GM18858 (cell line): ENCODE data around the gene F7.

Experiments used
- ATAC-seq: cut with Tn5 transposase; IDR thresholded peaks from one replicate; pipeline ENCODE4 v1.9.1; 2021; ENCODE audit not compliant: unreplicated experiment

The F7 gene

DNA sequence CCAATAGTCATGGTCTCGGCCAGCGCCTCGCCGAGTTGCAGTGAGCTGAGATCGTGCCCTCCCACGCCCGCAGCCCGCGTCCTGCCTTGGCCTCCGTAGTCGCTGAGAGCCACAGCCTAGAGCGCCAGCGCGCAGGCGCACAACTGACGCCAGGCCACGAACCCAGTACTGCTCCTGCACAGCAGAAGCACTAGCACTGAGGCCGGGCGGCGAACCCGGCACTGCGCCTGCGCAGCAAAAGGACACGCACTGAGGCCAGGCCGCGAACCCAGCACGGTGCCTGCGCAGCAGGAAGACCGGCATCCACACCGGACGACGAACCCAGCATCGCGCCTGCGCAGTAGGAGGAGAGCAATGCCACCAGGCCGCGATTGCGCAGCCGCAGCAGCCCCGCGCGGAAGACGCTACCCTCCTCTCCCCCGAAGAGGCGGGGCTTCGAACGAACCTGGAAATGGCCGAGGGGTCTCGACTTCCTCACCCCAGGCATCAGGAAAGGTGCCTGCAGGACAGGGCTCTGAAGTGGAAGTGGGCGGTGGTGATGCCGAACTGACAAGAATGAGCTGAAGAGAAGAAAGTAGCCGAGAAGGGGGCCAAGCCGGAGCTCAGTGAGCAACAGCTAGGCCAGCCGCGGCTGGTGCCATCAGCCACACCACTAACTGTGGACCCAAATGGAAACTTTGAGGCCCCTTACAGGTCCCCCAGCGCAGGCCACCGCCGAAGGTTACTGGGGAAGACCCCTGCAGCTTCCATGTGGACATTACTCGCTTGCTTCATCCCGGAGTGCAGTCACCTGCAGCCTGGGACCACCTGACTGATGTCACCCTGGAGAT is 24.5 kb downstream of the F7 start:
- no peak for ATAC-seq

DNA sequence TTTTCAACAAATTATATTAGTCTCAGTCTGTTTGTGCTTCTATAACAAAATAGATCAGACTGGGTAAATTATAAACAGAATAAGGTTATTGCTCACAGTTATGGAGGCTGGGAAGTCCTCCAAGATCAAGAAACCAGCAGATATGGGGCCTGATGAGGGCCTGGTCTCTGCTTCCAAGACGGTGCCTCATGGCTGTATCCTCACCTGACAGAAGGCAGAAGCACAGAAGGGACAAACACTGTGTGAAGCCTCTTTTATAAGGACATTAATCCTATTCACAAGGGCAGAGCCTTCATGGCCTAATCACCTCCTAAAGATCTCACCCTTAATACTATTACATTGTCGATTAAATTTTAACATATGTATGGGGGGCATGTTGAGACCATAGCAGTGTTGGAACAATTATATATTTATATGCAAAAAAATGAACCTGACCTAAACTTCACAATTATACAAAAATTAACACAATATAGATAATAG is 29.7 kb downstream of the F7 start:
- ATAC-seq = no peak

DNA sequence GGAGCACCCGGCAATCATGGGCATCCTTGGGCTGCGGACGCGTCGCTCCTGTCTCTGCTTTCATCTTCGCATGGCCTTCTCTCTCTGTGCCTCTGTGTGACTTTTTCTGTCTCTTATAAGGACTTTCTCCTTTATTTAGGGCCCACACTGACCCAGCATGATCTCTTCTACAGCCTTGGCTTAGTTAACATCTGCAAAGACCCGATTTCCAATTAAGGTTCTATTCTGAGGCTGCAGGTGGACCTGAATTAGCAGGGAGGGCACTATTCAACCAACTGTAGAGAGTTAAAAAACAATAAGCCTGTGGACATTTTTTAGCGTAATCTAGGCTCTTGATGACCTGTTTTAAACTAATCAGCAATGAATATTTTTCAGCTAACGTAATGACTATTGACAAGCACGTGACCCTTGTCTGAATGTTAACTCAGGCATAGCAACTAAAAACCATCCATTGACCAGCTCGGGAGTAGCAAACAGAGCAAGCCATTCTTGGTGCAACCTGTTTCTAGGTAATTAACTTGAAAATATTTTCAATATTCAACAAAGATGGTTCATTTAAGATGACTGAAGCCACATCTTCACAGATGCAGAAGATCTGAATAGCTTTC is 32.2 kb downstream of the F7 start:
- no peak for ATAC-seq

DNA sequence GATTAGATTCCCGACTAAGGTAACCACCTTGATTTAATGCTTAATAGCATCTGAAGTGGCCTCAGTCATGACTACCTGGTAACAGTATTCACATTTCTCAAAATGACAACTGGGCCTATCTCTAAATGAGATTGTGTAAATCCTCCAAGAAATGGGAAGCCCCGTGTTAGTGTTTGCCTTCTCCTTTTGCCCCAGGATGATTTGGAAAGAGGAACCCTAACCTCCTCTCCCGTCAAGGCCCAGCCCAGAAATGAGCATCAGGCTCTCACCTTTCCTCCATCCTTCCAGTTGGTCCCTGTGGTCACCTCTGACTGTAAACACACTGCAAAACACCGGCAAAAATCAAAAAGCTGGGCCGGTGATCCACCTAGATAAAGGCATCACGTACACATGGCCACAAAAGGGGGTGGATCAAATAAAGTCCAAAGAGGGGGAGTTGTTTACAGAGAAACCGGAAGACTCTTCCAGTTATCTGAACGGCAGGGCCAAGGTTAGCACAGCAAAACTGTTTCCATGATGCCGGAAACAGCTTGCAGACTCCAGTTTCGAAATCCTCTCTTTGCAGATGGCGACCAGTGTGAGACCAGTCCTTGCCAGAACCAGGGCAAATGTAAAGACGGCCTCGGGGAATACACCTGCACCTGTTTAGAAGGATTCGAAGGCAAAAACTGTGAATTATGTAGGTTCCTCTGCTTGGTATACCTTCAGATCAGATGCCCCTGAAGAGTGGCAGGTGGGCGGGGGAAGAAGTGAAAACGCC is 33.4 kb downstream of the F7 start:
- ATAC-seq = no peak

DNA sequence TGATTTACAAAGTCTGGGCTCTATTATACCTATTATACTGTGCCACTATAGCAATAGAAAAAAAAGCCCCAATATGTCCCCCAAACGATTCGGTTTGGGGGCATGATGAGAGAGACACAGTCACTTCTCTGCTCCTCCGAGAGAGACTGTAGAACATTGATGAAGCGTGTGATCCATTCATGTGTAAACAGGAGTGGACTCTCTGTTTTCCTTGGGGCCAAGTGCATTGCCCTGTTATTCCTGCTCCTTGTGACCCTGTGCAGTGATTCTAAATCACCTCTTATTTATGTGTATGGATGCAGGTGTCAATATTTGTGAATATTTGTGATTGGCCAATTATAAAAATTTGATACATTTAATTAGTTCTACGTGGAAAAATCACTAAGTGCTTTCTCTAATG is 34.0 kb downstream of the F7 start:
- ATAC-seq = no peak

DNA sequence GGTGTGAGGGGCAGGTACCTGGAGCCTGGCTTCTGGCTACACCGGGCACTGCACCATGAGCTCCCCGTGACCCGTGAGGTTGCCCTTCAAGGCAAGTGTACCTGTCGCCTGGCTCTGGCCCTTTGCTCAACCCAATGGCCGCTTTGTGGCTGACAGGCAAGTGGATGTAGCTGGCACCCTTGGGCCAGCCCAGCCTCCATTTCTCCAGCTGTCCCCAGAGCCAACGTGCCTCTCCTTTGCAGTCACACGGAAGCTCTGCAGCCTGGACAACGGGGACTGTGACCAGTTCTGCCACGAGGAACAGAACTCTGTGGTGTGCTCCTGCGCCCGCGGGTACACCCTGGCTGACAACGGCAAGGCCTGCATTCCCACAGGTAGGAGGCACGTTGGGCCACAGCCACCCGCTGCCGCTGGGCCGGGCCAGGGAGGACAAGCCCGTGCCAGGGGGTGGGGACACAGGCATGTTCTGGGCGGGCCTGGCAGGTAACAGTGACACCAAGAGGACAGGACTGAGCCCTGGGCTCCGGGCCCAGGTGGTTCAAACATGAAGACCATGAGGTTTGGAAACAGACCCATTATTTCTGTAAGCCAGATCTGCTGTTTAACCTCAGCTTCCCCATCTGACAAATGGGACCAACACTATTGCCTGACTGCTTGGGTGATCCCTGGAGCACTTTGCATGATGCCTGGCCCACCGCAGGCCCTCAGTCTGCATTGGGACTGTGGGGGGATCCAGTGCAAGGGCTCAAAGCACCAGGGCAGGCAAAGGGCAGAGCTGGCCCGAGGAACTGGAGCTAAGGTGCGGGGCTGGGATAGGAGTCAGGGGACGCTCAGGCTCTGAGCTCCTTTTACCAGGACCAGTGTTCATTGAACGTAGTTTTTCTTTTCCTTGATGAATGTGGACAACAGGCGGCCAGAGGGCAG is 35.3 kb downstream of the F7 start:
- no peak for ATAC-seq

DNA sequence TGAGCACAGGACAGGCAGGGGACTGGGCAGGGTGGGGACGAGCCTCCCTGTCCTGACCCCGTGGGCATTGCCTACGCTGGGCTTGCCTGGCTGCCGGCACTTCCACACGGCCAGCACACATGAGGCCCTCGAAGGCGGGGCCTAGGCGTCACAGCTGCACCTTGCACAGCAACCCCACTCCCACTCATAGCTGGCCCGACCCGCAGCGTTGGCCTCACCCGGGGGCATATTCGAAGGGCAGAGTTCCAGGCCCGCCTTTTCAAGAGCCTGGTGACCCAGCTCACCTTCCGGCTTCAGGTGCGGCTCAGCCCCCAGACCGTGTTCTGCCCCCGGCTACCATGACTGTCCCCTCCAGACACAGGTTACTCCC is 36.0 kb downstream of the F7 start:
- ATAC-seq = no peak

DNA sequence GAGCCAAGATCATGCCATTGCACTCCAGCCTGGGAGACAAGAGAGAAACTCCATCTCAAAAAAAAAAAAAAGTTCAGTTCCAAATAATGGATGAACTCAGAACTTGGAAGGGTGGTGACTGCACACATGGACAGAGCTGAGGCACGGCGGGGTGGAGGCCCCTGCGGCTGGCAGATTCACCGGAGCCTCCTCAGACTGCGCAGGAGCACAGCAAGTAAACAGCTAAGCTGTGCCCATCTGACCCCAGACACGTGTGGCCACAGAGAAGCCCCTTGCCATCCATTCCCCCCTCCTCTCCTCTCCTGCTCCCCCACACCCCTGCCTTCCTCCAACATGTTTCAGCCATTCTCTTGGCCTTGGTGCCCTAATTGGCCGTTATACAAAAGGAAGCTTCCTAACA is 37.3 kb downstream of the F7 start:
- ATAC-seq = no peak

DNA sequence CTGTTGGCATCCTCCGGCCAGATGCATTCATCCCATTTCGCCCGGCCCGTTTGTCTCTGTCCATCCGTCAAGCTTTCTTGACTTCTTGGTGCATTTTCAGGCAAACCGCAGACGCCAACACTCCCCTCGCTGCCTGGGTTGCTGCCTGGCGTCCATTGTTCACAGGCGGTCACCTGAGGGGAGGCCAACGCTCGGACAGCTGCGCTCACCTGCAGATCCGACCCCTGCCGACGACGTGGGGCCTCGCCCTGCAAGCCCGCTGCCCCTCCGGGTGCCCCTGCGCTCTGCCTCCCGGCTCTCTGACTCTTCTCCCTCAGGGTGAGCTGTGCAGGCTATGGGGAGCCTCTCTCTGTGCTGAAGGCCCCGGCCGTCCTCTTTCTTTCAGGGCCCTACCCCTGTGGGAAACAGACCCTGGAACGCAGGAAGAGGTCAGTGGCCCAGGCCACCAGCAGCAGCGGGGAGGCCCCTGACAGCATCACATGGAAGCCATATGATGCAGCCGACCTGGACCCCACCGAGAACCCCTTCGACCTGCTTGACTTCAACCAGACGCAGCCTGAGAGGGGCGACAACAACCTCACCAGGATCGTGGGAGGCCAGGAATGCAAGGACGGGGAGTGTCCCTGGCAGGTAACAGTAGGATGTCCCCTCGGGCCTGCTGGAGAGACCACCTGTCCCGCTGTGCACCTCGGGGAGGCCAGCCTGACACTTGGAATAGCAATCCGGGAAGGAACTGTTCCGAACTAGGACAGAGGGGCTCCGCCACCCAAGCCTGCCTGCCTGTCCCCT is 38.1 kb downstream of the F7 start:
- no peak for ATAC-seq

DNA sequence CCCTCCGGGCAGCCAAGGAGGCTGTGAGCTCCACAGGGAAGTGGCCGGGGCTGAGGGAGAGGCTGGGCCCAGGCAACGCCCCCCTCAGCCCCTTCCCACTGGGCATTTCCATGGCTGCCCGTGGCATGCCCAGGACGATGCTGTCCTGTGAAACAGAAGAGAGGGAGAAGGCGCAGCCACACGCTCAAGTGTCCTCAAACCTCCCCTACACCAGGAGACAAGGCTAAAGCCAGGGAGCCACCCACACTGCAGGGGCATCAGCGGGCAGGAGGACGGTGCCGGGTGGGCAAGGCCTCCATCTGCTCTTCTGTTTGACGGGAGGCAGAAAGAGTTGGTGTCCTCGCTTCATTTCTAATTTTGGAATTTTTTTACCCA is 38.7 kb downstream of the F7 start:
- no peak for ATAC-seq

DNA sequence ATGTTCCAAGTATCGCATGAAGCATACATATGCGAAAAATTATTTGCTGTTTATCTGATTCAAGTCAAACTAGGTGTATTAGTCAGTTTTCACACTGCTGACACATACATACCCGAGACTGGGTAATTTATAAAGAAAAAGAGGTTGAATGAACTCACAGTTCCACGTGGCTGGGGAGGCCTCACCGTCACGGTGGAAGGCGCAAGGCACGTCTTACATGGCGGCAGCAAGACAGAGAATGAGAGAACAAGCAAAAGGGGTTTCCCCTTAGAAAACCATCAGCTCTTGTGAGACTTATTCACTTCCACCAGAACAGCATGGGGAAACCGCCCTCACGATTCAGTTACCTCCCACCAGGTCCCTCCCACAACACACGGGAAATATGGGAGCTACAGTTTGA is 39.9 kb downstream of the F7 start:
- no peak for ATAC-seq

DNA sequence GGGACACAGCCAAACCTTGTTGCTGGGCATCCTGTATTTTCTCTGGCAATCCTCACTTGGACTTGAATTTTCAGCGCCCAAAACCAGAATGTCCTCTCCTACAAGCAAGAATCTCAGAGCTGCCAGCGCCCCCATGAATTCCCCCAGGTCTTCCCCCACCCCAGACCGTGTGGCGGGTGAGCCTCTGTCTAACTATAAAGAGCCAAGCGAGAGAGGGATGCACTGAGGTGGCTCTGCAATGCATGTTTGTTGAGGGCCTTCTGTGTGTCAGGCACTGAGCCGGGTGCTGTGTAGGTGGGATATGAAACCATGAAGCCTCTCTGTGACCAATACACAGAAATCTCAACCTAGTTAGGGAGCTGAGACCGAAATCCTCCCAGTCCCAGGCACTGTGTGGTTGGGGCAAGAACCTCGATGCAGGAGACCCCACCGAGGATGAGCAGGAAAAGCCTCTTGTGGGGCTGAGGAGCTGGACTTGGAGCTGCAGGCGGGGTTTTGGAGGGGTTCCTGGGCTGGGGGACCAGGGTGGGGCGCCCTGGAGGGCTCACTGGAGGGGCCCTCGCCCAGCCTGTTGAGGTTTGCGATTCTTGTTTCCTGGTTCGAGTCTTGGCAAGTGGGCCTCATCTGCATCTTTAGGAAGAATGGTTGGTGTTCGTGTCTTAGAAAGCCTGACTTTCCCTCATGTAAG is 40.5 kb downstream of the F7 start:
- ATAC-seq = no peak

DNA sequence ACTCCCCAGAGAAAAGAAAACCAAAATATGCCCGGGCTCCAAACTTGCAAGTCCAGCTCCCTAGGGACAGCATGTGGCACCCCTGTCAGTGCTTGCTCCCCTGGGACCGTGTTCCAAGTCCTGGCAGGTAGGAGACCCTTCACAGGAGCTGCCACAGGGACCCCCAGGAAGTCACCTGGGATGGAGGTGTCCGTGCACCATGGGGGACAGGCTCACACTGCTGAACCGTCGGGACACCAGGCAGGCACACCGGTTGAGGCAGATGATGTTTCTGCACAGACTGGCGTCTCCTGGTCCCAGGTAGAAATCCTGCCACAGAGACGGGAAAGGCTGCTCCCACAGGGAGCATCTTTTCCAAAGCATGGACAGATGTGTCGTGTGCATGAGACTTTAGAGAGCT is 41.2 kb downstream of the F7 start:
- no peak for ATAC-seq

DNA sequence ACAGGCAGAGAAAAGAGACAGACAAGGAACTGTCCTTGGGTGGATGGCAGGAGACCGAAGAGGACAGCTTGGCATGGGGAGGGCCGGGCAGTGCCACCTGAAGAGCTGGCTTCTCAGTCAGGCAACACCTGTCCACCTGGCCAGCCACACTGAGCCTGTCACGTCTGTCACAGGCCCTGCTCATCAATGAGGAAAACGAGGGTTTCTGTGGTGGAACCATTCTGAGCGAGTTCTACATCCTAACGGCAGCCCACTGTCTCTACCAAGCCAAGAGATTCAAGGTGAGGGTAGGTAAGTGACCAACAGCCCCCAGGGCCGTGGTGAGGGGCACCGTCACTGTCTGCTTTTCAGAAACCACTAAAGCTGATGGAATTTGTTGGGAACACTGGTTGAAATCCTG is 41.6 kb downstream of the F7 start:
- no peak for ATAC-seq

DNA sequence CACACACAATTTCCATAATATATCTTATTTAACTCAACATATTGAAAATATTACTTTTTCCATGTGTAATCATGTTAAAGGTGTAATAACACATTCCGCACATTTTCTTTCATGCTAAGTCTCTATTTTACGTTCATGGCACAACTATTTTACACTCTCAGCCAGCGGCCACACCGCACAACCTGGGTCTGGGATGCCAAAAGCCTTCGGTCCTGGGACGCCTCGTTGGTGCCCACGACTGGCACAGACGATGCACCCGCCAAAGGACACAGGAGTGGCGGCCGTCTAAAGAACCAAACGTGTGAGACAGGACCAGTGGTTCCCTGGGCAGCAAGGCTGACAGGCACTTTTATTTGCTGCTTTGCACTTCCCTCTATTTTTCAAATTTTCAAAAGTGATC is 42.8 kb downstream of the F7 start:
- no peak for ATAC-seq

DNA sequence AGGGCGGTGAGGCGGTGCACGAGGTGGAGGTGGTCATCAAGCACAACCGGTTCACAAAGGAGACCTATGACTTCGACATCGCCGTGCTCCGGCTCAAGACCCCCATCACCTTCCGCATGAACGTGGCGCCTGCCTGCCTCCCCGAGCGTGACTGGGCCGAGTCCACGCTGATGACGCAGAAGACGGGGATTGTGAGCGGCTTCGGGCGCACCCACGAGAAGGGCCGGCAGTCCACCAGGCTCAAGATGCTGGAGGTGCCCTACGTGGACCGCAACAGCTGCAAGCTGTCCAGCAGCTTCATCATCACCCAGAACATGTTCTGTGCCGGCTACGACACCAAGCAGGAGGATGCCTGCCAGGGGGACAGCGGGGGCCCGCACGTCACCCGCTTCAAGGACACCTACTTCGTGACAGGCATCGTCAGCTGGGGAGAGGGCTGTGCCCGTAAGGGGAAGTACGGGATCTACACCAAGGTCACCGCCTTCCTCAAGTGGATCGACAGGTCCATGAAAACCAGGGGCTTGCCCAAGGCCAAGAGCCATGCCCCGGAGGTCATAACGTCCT is 43.4 kb downstream of the F7 start:
- ATAC-seq = no peak

DNA sequence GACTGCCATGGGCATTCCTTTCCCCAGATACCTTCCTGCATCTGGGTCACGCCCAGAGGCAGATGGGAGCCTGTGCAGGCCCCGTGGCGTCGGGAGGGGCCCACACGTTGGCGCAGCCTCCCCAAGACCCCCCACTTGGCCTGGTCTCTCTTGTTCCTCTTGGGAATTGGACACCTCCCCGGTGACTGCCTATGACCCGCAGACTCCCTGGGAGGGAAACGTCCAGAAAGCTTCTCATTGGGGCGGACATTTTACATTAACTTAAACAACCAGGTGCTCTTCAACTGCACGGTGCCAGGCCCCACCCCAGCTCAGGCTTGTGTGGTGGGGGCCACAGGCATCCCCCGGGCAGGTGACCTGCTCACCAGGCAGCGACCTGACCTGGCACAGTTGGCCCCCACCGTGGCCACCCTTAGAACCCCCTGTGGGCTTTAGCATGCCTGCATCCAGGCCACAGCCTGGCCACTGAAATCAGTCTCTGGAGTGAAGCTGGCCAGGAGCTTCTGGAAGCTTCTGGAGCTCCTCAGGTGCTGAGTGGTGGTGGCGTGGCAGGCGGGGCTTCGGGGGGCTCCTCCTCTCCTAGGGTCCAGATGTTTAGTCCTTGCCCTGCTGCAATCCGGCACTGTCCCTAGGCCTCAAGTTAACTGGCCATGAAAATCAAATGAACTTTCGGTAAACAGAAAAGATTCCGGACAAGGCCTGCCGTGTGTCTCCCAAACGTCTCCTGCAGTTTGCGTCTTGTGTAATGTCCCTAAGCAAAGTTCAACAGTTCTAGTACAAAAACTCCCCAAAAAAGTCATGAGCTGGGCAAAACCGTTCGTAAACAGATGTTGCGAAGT is 44.3 kb downstream of the F7 start:
- no peak for ATAC-seq

DNA sequence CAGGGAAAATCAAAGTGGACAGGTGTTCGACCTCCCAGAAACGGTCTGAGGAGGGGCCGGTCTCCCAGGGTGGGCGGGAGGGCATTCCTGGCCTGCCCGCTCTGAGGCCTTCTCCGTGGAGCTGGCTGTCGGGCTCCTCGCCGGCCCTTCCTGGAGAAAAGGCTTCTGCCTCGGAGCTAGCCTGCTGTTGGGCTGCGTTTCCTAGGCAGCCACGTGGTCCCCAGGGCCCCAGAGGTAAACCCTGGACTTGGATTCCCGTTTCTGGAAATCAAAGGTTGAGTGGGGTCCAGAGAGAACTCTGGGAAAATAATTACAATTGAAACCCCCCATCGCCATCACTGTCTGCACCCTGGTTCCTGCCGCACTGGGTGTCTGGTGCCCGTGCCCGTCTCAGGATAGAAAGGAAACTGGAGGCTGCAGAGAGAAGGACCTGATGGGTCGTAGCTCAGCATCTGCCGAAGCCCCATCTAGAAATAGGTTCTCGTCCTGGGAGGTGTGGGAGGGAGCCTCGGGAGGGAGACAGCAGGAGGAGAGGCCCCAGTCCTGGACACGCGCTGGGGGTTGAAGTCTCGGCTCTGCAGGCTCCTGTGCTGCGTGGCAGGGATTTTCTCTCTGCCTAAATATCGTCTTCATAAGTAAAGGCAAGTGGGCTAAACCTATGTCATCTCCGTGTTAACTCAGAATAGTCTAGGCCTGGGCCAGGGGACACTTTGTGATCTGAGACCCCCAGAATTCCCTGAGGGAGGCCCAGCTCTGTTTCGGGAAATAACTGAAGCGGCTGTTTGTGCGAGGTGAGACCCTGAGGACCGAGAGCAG is 45.2 kb downstream of the F7 start:
- ATAC-seq = no peak
